NB4 (cell line): ENCODE results near the gene RNF169.

Experiments used
- MYC ChIP-seq: IDR thresholded peaks from 2 replicates; pipeline ENCODE4 v1.6.1; 2011; ENCODE audit warnings: low read depth, low read length
- POLR2A ChIP-seq: IDR thresholded peaks from 2 replicates; pipeline ENCODE4 v1.6.1; 2011; ENCODE audit warnings: mild to moderate bottlenecking; ENCODE audit not compliant: insufficient read length; ENCODE audit errors: extremely low read depth
- TF ChIP-seq, protein P1 (sequence below): IDR thresholded peaks from one replicate; pipeline ENCODE4 v1.5.1; 2012; ENCODE audit warnings: low read depth, low read length
- TF ChIP-seq, protein P2 (sequence below): IDR thresholded peaks from 2 replicates; pipeline ENCODE4 v1.6.1; 2011; ENCODE audit warnings: low read depth, low read length

GRCh38 chr11:74847895-74848294 lies 99.2 kb downstream of the RNF169 start:
- TF ChIP-seq POLR2A (no peak), MYC (no peak)
- TF ChIP-seq, protein P1, sequence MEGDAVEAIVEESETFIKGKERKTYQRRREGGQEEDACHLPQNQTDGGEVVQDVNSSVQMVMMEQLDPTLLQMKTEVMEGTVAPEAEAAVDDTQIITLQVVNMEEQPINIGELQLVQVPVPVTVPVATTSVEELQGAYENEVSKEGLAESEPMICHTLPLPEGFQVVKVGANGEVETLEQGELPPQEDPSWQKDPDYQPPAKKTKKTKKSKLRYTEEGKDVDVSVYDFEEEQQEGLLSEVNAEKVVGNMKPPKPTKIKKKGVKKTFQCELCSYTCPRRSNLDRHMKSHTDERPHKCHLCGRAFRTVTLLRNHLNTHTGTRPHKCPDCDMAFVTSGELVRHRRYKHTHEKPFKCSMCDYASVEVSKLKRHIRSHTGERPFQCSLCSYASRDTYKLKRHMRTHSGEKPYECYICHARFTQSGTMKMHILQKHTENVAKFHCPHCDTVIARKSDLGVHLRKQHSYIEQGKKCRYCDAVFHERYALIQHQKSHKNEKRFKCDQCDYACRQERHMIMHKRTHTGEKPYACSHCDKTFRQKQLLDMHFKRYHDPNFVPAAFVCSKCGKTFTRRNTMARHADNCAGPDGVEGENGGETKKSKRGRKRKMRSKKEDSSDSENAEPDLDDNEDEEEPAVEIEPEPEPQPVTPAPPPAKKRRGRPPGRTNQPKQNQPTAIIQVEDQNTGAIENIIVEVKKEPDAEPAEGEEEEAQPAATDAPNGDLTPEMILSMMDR, result no peak
- TF ChIP-seq, protein P2, sequence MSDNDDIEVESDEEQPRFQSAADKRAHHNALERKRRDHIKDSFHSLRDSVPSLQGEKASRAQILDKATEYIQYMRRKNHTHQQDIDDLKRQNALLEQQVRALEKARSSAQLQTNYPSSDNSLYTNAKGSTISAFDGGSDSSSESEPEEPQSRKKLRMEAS, result no peak
